Upper lobe of left lung (tissue), 6 donors: ENCODE data around the gene TRPM2. TPM values are rescaled to one million over a fixed set of nuclear protein-coding genes. Genes with fewer than 3 reads are reported as not detected.

Experiments used
- ATAC-seq, 2 donors: fragments of 200-7000 bp; cut with Tn5 transposase; one replicate each; pipeline ENCODE4 v1.9.1; 2022; ENCODE audit warnings: mild to moderate bottlenecking in 2 of 2, moderate library complexity in 2 of 2; ENCODE audit not compliant: low FRiP score in 2 of 2
- DNase-seq, 2 donors: peaks; one replicate each; pipeline ENCODE4 v3.0.0-alpha.2; 2019 to 2020
- H3K27ac ChIP-seq, 4 donors: fragments of 200-600 bp; sonication (generic); one replicate each; pipeline ENCODE4 v1.5.1; 2016 to 2019
- H3K27me3 ChIP-seq, 4 donors: fragments of 200-600 bp; sonication (generic); one replicate each; pipeline ENCODE4 v1.5.1; 2017 to 2019
- H3K36me3 ChIP-seq, 4 donors: fragments of 200-600 bp; sonication (generic); one replicate each; pipeline ENCODE4 v1.5.1; 2016 to 2019
- H3K4me1 ChIP-seq, 4 donors: fragments of 200-600 bp; sonication (generic); one replicate each; pipeline ENCODE4 v1.5.1; 2018 to 2019
- H3K4me3 ChIP-seq, 4 donors: fragments of 200-600 bp; sonication (generic); one replicate each; pipeline ENCODE4 v1.5.1; 2017 to 2019; ENCODE audit warnings: mild to moderate bottlenecking in 2 of 4, moderate library complexity in 1 of 4
- H3K9me3 ChIP-seq, 4 donors: fragments of 200-600 bp; sonication (generic); one replicate each; pipeline ENCODE4 v1.5.1; 2018 to 2019
- EP300 ChIP-seq, 4 donors: sonication (generic); formaldehyde crosslinking; IDR thresholded peaks; one replicate each; pipeline ENCODE4 v1.5.1; 2017; ENCODE audit warnings: antibody characterized with exemption in 4 of 4, control low read depth in 2 of 4
- POLR2A ChIP-seq, 4 donors: fragments of 450-650 bp; IDR thresholded peaks; one replicate each; pipeline ENCODE4 v1.5.1; 2016 to 2017; ENCODE audit warnings: antibody characterized with exemption in 4 of 4, mild to moderate bottlenecking in 2 of 4
- POLR2AphosphoS5 ChIP-seq, 2 donors: sonication (generic); formaldehyde crosslinking; IDR thresholded peaks; one replicate each; pipeline ENCODE4 v1.5.1; 2017; ENCODE audit warnings: antibody characterized with exemption in 2 of 2
- WGBS, 2 donors: methylation state at CpG; one replicate each; pipeline ENCODE4 v1.1.5; 2017 to 2018; 5-methylcytosine and 5-hydroxymethylcytosine counted together
- total RNA-seq, 6 donors: library from RNA; depleted of rRNA in 4 of 6; stranded (reverse); fragments of >200 nt in 4 of 6; gene quantifications; one replicate each; pipeline versions ENCODE4 v1.1.0 to v1.2.1, GENCODE V29; 2016 to 2021
- TF ChIP-seq, protein P1 (sequence below), 6 experiments: fragments of 450-650 bp in 4 of 6; fragments of 200-600 bp in 2 of 6; sonication (generic) in 2 of 6; IDR thresholded peaks; one replicate each; pipeline ENCODE4 v1.5.1; 2016 to 2019; ENCODE audit warnings: antibody characterized with exemption in 6 of 6
- donor health status: DM: no; HTN: no; CAD: no; lungs with moderate emphysema.
- donor health status: DM: no; HTN: yes; CAD: no; lungs with severe emphysema.

Gene TRPM2
- total RNA-seq, 6 donors from 2014 or later: 2.2 to 37.7 (median 12.7) TPM

DNA sequence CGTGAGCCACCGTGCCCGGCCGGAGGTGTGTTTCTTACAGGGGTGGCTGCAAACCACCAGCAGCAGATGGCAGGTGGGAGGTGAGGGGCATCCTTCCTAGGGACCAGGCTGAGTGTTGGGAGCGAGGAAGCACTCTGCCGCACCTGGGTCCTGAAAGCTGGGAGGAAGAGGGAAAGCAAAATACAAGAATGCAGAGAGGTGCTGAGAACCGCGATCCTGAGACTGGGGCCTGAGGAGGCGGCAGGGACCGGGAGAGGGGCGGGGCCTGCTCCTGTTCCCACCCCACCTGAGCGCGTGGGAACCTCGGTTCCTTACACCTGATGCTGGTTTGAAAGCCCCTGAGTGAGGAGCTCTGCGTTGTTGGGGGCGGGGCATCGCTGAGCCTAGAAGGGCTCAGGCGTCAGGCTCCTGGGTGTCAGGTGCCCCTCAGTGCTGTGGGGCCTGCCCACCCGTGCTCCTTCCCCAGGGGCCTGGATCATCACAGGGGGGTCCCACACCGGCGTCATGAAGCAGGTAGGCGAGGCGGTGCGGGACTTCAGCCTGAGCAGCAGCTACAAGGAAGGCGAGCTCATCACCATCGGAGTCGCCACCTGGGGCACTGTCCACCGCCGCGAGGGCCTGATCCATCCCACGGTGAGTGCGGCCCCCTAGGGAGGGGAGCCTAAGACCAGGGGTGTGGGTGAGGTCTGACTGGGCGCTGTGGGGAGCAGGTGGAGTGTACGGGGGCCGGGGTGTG lies 15.5 kb downstream of the TRPM2 start:
- WGBS, 2 donors: 48 to 54% methylated on average over 21 to 33 of the region's 35 CpGs
- DNase-seq: peak in 1 of 2 donors; percentile 64
- H3K4me1 ChIP-seq: peaks cover 0 to 9% (median 5%) of the 10 kb centered on the region in 4 donors
- TF ChIP-seq, protein P1, sequence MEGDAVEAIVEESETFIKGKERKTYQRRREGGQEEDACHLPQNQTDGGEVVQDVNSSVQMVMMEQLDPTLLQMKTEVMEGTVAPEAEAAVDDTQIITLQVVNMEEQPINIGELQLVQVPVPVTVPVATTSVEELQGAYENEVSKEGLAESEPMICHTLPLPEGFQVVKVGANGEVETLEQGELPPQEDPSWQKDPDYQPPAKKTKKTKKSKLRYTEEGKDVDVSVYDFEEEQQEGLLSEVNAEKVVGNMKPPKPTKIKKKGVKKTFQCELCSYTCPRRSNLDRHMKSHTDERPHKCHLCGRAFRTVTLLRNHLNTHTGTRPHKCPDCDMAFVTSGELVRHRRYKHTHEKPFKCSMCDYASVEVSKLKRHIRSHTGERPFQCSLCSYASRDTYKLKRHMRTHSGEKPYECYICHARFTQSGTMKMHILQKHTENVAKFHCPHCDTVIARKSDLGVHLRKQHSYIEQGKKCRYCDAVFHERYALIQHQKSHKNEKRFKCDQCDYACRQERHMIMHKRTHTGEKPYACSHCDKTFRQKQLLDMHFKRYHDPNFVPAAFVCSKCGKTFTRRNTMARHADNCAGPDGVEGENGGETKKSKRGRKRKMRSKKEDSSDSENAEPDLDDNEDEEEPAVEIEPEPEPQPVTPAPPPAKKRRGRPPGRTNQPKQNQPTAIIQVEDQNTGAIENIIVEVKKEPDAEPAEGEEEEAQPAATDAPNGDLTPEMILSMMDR (IDR thresholded peaks at IDR 0.05): no peak
- no peak for TF ChIP-seq POLR2A (IDR thresholded peaks at IDR 0.05)
- no peak for TF ChIP-seq EP300 (IDR thresholded peaks at IDR 0.05)
- no peak for TF ChIP-seq POLR2AphosphoS5 (IDR thresholded peaks at IDR 0.05)
- no peaks in the 10 kb centered on the region for H3K36me3 ChIP-seq
- H3K4me3 ChIP-seq: no peak overlapping the region
- peak in 1 of 2 donors; percentile 17 for ATAC-seq
- no peaks in the 10 kb centered on the region for H3K9me3 ChIP-seq
- peaks cover 0 to 4% (median 0%) of the 10 kb centered on the region in 4 donors for H3K27me3 ChIP-seq
- no peak overlapping the region for H3K27ac ChIP-seq

DNA sequence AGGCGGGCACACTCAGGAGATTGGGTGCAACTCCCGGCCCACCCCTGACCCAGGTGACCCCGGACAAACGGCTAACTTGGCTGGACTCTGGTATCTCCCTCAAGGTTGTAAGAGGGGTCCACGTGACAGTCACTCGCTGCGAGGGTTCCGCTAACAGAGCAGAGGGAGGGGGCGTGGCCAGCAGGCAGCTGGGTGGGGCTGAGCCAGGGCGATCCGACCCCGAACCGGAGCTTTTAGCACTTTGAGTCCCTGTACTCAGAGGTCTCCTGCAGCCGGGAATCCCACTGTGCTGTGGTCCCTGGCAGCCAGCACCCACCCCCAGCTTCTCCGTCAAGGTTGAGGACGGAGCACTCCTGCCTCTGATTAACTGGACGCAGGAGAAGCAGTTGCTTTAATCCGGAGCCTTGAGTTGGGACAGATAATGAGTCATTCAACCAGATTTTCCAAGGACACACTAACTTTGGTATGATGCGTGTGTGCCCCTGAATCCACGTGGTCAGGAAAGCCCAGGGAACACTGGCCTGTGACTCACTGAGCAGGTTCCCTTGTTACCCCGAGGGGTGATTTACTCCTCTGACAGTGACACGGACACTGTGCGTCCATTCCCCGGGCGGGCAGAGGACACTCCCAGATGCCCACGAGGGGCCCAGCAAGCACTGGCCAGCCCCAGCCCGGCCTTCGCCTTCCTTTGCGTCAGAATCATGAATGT lies 16.8 kb downstream of the TRPM2 start:
- WGBS, 2 donors: 34 to 41% methylated on average over 21 to 27 of the region's 29 CpGs
- Histone ChIP-seq H3K27me3 (peaks cover 0 to 4% (median 0%) of the 10 kb centered on the region in 4 donors), H3K4me1 (peaks cover 0 to 12% (median 7%) of the 10 kb centered on the region in 4 donors), H3K36me3 (no peaks in the 10 kb centered on the region), H3K4me3 (peak overlapping the region in 2 of 4 donors; percentile 9 to 13), H3K9me3 (no peaks in the 10 kb centered on the region), H3K27ac (no peak overlapping the region)
- DNase-seq (peak; percentile 62 to 69), ATAC-seq (peak; percentile 15 to 53)
- TF ChIP-seq EP300 (IDR thresholded peaks at IDR 0.05) (no peak), POLR2AphosphoS5 (IDR thresholded peaks at IDR 0.05) (no peak), POLR2A (IDR thresholded peaks at IDR 0.05) (no peak)
- TF ChIP-seq, protein P1 (IDR thresholded peaks at IDR 0.05): no peak

DNA sequence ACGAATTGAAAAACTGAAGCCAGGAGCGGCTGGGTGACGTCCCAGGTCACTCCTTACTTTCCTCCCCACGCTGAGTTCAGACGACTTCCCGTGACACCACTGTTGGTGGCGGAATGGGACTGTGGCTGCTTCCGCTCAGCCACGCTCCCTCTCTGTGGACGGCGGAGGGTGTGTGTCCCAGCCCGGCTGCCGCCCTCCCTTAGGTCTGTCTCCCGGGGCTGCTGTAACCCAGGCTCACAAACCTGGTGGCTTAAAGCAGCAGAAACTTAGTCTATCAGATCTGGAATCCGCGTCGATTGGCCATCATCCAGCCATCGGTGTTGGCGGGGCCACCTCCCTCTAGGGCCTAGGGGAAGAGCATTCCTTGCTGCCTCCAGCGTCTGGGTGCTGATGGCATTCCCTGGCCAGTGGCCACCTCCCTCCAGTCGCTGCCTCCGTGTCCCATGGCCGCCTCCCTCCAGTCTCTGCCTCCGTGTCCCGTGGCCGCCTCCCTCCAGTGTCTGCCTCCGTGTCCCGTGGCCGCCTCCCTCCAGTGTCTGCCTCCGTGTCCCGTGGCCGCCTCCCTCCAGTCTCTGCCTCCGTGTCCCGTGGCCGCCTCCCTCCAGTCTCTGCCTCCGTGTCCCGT lies 17.5 kb downstream of the TRPM2 start:
- ATAC-seq (no peak), DNase-seq (no peak)
- H3K4me1 ChIP-seq: peaks cover 0 to 17% (median 10%) of the 10 kb centered on the region in 4 donors
- 87 to 89% methylated on average over 26 to 35 of the region's 37 CpGs for WGBS, 2 donors
- no peaks in the 10 kb centered on the region for H3K9me3 ChIP-seq
- peaks cover 0 to 4% (median 0%) of the 10 kb centered on the region in 4 donors for H3K27me3 ChIP-seq
- no peaks in the 10 kb centered on the region for H3K36me3 ChIP-seq
- H3K27ac ChIP-seq: no peak overlapping the region
- no peak for TF ChIP-seq POLR2A (IDR thresholded peaks at IDR 0.05)
- TF ChIP-seq, protein P1 (IDR thresholded peaks at IDR 0.05): no peak
- TF ChIP-seq POLR2AphosphoS5 (IDR thresholded peaks at IDR 0.05): no peak
- no peak for TF ChIP-seq EP300 (IDR thresholded peaks at IDR 0.05)
- no peak overlapping the region for H3K4me3 ChIP-seq

DNA sequence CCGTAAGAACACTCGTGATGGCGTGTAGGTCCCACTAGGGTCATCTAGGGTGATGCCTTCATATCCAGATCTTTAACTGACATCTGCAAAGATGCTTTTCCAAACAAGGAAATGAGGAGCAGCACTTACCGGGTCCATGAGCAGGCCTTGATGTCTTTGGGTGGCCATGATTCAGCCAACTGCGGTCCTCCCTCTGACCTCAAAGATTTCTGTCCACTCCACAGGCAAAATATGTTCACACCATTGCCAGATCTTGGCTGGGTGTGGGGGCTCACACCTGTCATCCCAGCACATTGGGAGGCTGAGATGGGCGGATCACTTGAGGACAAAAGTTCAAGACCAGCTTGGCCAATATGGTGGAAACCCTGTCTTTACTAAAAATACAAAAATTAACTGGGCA lies 18.2 kb downstream of the TRPM2 start:
- Histone ChIP-seq H3K36me3 (no peaks in the 10 kb centered on the region), H3K9me3 (no peaks in the 10 kb centered on the region), H3K4me3 (no peak overlapping the region), H3K27me3 (peaks cover 0 to 4% (median 0%) of the 10 kb centered on the region in 4 donors), H3K4me1 (peaks cover 0 to 17% (median 10%) of the 10 kb centered on the region in 4 donors), H3K27ac (no peak overlapping the region)
- ATAC-seq (no peak), DNase-seq (no peak)
- TF ChIP-seq, protein P1 (IDR thresholded peaks at IDR 0.05): no peak
- TF ChIP-seq EP300 (IDR thresholded peaks at IDR 0.05): no peak
- TF ChIP-seq POLR2AphosphoS5 (IDR thresholded peaks at IDR 0.05): no peak
- no peak for TF ChIP-seq POLR2A (IDR thresholded peaks at IDR 0.05)
- WGBS, 2 donors: 93 to 95% methylated on average over 6 of the region's 6 CpGs
